ENCODE measurements around the gene MICU1. TPM values are rescaled to one million over a fixed set of nuclear protein-coding genes. Genes with fewer than 3 reads are reported as not detected.
A peak's percentile ranks its signal among the peaks of the same experiment; 100 is the strongest.

MICU1 gene
- polyA plus RNA-seq, 2 of the 4 experiments (the other 2 are of a cell fraction): 54.5 to 58.6 TPM

GRCh38 chr10:72660220-72660619 lies 34.3 kb upstream of the MICU1 start:
- TF ChIP-seq EHF (CRISPR knock-in tag; IDR thresholded peaks at IDR 0.05) (no peak), REST (IDR thresholded peaks at IDR 0.05) (no peak), RCOR1 (IDR thresholded peaks at IDR 0.05; ENCODE audit: low read depth, low read length) (no peak), CBX8 (IDR thresholded peaks at IDR 0.05) (no peak), BHLHE40 (IDR thresholded peaks at IDR 0.05; ENCODE audit: low read depth, low read length) (no peak), RNF2 (IDR thresholded peaks at IDR 0.05; ENCODE audit: borderline replicate concordance, low read depth) (no peak), PBX3 (IDR thresholded peaks at IDR 0.05) (no peak), CBX2 (IDR thresholded peaks at IDR 0.05; ENCODE audit: borderline replicate concordance, low read depth) (no peak), CEBPB (IDR thresholded peaks at IDR 0.05) (peak in 1 of 2 experiments; percentile 32; a peak in 1 of 4 replicates), TFCP2L1 (CRISPR knock-in tag; IDR thresholded peaks at IDR 0.05) (no peak), HOXB13 (CRISPR knock-in tag; IDR thresholded peaks at IDR 0.05; ENCODE audit: low read depth) (no peak), FOXS1 (CRISPR knock-in tag; IDR thresholded peaks at IDR 0.05) (peak; percentile 72; the same call in 1 of the 2 replicates), BCL3 (IDR thresholded peaks at IDR 0.05) (no peak), GATA3 (IDR thresholded peaks at IDR 0.05; ENCODE audit: borderline replicate concordance) (peak; percentile 41; the same call in 1 of the 2 replicates), FOSL2 (IDR thresholded peaks at IDR 0.05) (no peak), FOSL2 (CRISPR knock-in tag; IDR thresholded peaks at IDR 0.05) (peak; percentile 73), RARB (CRISPR knock-in tag; IDR thresholded peaks at IDR 0.05) (no peak)
- no peaks in the 10 kb centered on the region for H3K9me3 ChIP-seq
- CTCF ChIA-PET: interaction anchor here (0.6 to 2.7 kb wide), 5 partner anchors 12 to 174 kb away, joined by 3 to 6 read pairs (median 3); no protein-coding TSS in a partner anchor
- H3K27ac ChIP-seq: peak overlapping the region; percentile 65 to 86; a peak in 5 of 6 replicates
- peak in 1 of 2 experiments; percentile 39; a peak in 2 of 6 replicates for ATAC-seq
- H3K4me3 ChIP-seq: no peak overlapping the region
- H3K4me1 ChIP-seq: peaks cover 32% of the 10 kb centered on the region
- FAIRE-seq: no peak
- peak overlapping the region; percentile 54 for H3K4me2 ChIP-seq
- POLR2A ChIA-PET: interaction anchor here (0.6 kb wide), 1 partner anchor 28 kb away, joined by 4 read pairs; no protein-coding TSS in a partner anchor
- no peak for DNase-seq (ENCODE audit: low read depth in 1 of 2, low spot score in 1 of 2)

GRCh38 chr10:72659694-72660093 lies 33.8 kb upstream of the MICU1 start:
- FAIRE-seq: no peak
- Histone ChIP-seq H3K27ac (peak overlapping the region; percentile 65 to 86), H3K4me3 (no peak overlapping the region), H3K4me1 (peaks cover 32% of the 10 kb centered on the region), H3K4me2 (peak overlapping the region; percentile 54), H3K9me3 (no peaks in the 10 kb centered on the region)
- ChIA-PET POLR2A (interaction anchor here (0.6 kb wide), 1 partner anchor 28 kb away, joined by 4 read pairs; no protein-coding TSS in a partner anchor), CTCF (interaction anchor here (0.6 to 2.7 kb wide), 5 partner anchors 13 to 175 kb away, joined by 3 to 6 read pairs (median 3); no protein-coding TSS in a partner anchor)
- WGBS (ENCODE audit: missing lambda C conversion rate): 59% methylated on average over 8 of the region's 8 CpGs
- DNase-seq (ENCODE audit: low read depth in 1 of 2, low spot score in 1 of 2): peak in 1 of 2 experiments; percentile 56
- peak in 1 of 2 experiments; percentile 77; a peak in 3 of 6 replicates for ATAC-seq
- TF ChIP-seq RARB (CRISPR knock-in tag; IDR thresholded peaks at IDR 0.05) (no peak), HOXB5 (CRISPR knock-in tag; IDR thresholded peaks at IDR 0.05) (no peak), BCL3 (IDR thresholded peaks at IDR 0.05) (no peak), NFE2L2 (conservative IDR thresholded peaks at IDR 0.05; ENCODE audit: low read length) (peak; percentile 88), JUNB (IDR thresholded peaks at IDR 0.05) (no peak), EHF (CRISPR knock-in tag; IDR thresholded peaks at IDR 0.05) (no peak), E2F6 (IDR thresholded peaks at IDR 0.05; ENCODE audit: borderline replicate concordance, low read depth) (no peak), HMGXB4 (CRISPR knock-in tag; IDR thresholded peaks at IDR 0.05; ENCODE audit: borderline replicate concordance) (no peak), SREBF2 (IDR thresholded peaks at IDR 0.05) (no peak), FOSL2 (IDR thresholded peaks at IDR 0.05) (no peak), FOSL2 (CRISPR knock-in tag; IDR thresholded peaks at IDR 0.05) (peak; percentile 51), NR3C1 (IDR thresholded peaks at IDR 0.05) (no peak), RFX5 (IDR thresholded peaks at IDR 0.05) (no peak), NPAS2 (CRISPR knock-in tag; IDR thresholded peaks at IDR 0.05; ENCODE audit: borderline replicate concordance) (no peak), TP53 (CRISPR knock-in tag; IDR thresholded peaks at IDR 0.05) (no peak), MAFK (IDR thresholded peaks at IDR 0.05; ENCODE audit: partially characterized antibody) (peak; percentile 94), PHF8 (IDR thresholded peaks at IDR 0.05; ENCODE audit: borderline replicate concordance, low read depth) (no peak)

All from A549 (cell line).